K562 (cell line): ENCODE results near the gene CDC42SE2.
A peak's percentile ranks its signal among the peaks of the same experiment; 100 is the strongest.

Experiments
- CTBP1 ChIP-seq: fragments of 450-650 bp; IDR thresholded peaks from 2 replicates; pipeline ENCODE4 v1.6.1; 2016; ENCODE audit warnings: borderline replicate concordance
- CTCF ChIP-seq, 3 experiments: IDR thresholded peaks in 2 of 3; conservative IDR thresholded peaks in 1 of 3; 2 replicates each; pipeline ENCODE4 v1.5.1; 2011 to 2012; ENCODE audit warnings: low read length in 3 of 3, mild to moderate bottlenecking in 3 of 3, control low read depth in 2 of 3, improper control_type of control experiment in 1 of 3, inconsistent platforms in 1 of 3, low read depth in 1 of 3, mixed read lengths in 1 of 3, moderate library complexity in 1 of 3; ENCODE audit not compliant: insufficient read depth in 2 of 3
- IRF9 ChIP-seq: fragments of 450-650 bp; IDR thresholded peaks from 2 replicates; pipeline ENCODE4 v1.6.1; 2016; ENCODE audit warnings: missing biosample characterization, missing genetic modification characterization
- JUN ChIP-seq, 2 experiments: sonication (generic) in 1 of 2; formaldehyde crosslinking in 1 of 2; IDR thresholded peaks; 2 replicates each; pipeline versions ENCODE4 v1.6.1 to v1.8.0; 2012 to 2022; ENCODE audit warnings: borderline replicate concordance in 2 of 2, mild to moderate bottlenecking in 2 of 2, improper control_type of control experiment in 1 of 2, low read depth in 1 of 2, low read length in 1 of 2, missing genetic modification reagents in 1 of 2
- MAFF ChIP-seq: IDR thresholded peaks from 2 replicates; pipeline ENCODE4 v1.6.1; 2012; ENCODE audit warnings: low read length, improper control_type of control experiment
- NFYB ChIP-seq: IDR thresholded peaks from 2 replicates; pipeline ENCODE4 v1.6.1; 2011; ENCODE audit warnings: mild to moderate bottlenecking, moderate library complexity; ENCODE audit not compliant: insufficient read length; ENCODE audit errors: extremely low read depth
- NONO ChIP-seq, 2 experiments: fragments of 200-400 bp in 1 of 2; fragments of 450-650 bp in 1 of 2; formaldehyde crosslinking in 1 of 2; IDR thresholded peaks; 2 replicates each; pipeline ENCODE4 v1.6.1; 2017; ENCODE audit warnings: low read depth in 2 of 2, mild to moderate bottlenecking in 2 of 2, moderate library complexity in 2 of 2, low read length in 1 of 2
- TAF1 ChIP-seq: IDR thresholded peaks from 2 replicates; pipeline ENCODE4 v1.6.1; 2011; ENCODE audit warnings: mild to moderate bottlenecking, low read length, moderate library complexity; ENCODE audit not compliant: insufficient read depth, control insufficient read depth, severe bottlenecking; ENCODE audit errors: extremely low read depth
- ZFP36 ChIP-seq: fragments of 150-350 bp; IDR thresholded peaks from 2 replicates; pipeline ENCODE4 v1.6.1; 2018; ENCODE audit warnings: low read length, low read depth; ENCODE audit not compliant: partially characterized antibody
- TF ChIP-seq, protein P1 (sequence below), 2 experiments: fragments of 450-650 bp in 1 of 2; sonication (generic) in 1 of 2; formaldehyde crosslinking in 1 of 2; IDR thresholded peaks in 1 of 2; conservative IDR thresholded peaks in 1 of 2; 2 replicates each; pipeline versions ENCODE4 v1.6.1 to v1.8.1; 2016 to 2023; ENCODE audit warnings: mild to moderate bottlenecking in 2 of 2, moderate library complexity in 2 of 2, inconsistent platforms in 1 of 2, missing genetic modification reagents in 1 of 2
- TF ChIP-seq, protein P2 (sequence below): sonication (generic); formaldehyde crosslinking; IDR thresholded peaks from 2 replicates; pipeline ENCODE4 v1.5.0; 2020; ENCODE audit warnings: missing genetic modification reagents
- TF ChIP-seq, protein P3 (sequence below): sonication (generic); formaldehyde crosslinking; IDR thresholded peaks from 2 replicates; pipeline ENCODE4 v1.8.0; 2022; ENCODE audit warnings: missing genetic modification reagents, mild to moderate bottlenecking, borderline replicate concordance

GRCh38 chr5:131378721-131379541, 115.1 kb downstream of the CDC42SE2 start:
- TF ChIP-seq, protein P1, sequence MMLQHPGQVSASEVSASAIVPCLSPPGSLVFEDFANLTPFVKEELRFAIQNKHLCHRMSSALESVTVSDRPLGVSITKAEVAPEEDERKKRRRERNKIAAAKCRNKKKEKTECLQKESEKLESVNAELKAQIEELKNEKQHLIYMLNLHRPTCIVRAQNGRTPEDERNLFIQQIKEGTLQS (IDR thresholded peaks at IDR 0.05): peak; percentile 93
- TF ChIP-seq, protein P1 (CRISPR knock-in tag; conservative IDR thresholded peaks at IDR 0.05): no peak
- TF ChIP-seq ZFP36 (no peak), TAF1 (no peak), CTCF (IDR thresholded peaks at IDR 0.05 in 2 of 3, conservative IDR thresholded peaks at IDR 0.05 in 1 of 3; ENCODE audit: insufficient read depth in 2 of 3, low read depth in 1 of 3, low read length in 3 of 3) (no peak), MAFF (no peak), CTBP1 (no peak), JUN (IDR thresholded peaks at IDR 0.05; ENCODE audit: borderline replicate concordance, low read depth, low read length) (no peak), JUN (CRISPR knock-in tag; IDR thresholded peaks at IDR 0.05; ENCODE audit: borderline replicate concordance) (no peak), IRF9 (tag) (no peak), NFYB (no peak), NONO (IDR thresholded peaks at IDR 0.05; ENCODE audit: low read depth in 2 of 2, low read length in 1 of 2) (no peak)
- TF ChIP-seq, protein P2, sequence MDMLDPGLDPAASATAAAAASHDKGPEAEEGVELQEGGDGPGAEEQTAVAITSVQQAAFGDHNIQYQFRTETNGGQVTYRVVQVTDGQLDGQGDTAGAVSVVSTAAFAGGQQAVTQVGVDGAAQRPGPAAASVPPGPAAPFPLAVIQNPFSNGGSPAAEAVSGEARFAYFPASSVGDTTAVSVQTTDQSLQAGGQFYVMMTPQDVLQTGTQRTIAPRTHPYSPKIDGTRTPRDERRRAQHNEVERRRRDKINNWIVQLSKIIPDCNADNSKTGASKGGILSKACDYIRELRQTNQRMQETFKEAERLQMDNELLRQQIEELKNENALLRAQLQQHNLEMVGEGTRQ (CRISPR knock-in tag): no peak
- TF ChIP-seq, protein P3, sequence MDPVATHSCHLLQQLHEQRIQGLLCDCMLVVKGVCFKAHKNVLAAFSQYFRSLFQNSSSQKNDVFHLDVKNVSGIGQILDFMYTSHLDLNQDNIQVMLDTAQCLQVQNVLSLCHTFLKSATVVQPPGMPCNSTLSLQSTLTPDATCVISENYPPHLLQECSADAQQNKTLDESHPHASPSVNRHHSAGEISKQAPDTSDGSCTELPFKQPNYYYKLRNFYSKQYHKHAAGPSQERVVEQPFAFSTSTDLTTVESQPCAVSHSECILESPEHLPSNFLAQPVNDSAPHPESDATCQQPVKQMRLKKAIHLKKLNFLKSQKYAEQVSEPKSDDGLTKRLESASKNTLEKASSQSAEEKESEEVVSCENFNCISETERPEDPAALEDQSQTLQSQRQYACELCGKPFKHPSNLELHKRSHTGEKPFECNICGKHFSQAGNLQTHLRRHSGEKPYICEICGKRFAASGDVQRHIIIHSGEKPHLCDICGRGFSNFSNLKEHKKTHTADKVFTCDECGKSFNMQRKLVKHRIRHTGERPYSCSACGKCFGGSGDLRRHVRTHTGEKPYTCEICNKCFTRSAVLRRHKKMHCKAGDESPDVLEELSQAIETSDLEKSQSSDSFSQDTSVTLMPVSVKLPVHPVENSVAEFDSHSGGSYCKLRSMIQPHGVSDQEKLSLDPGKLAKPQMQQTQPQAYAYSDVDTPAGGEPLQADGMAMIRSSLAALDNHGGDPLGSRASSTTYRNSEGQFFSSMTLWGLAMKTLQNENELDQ: no peak
